Endodermal cell (in vitro differentiated cells): Measurements from ENCODE around the gene MAPK7. TPM values are rescaled to one million over a fixed set of nuclear protein-coding genes. Genes with fewer than 3 reads are reported as not detected.
A peak's percentile ranks its signal among the peaks of the same experiment; 100 is the strongest.

Source experiments
- DNase-seq: peaks from one replicate; pipeline ENCODE4 v3.0.0-alpha.2; 2017
- H3K27ac ChIP-seq: 2 replicates; pipeline ENCODE4 v1.5.1; 2013; ENCODE audit warnings: mild to moderate bottlenecking, low read depth, low read length, moderate library complexity
- H3K27me3 ChIP-seq: 2 replicates; pipeline ENCODE4 v1.6.1; 2013; ENCODE audit warnings: mild to moderate bottlenecking, low read length, moderate library complexity; ENCODE audit not compliant: insufficient read depth, control insufficient read depth, poor library complexity, severe bottlenecking
- H3K36me3 ChIP-seq: 2 replicates; pipeline ENCODE4 v1.7.0; 2013; ENCODE audit warnings: mild to moderate bottlenecking, low read length, moderate library complexity; ENCODE audit not compliant: control insufficient read depth, insufficient read depth
- H3K4me1 ChIP-seq: one replicate; pipeline ENCODE4 v1.7.0; 2013; ENCODE audit warnings: low read length; ENCODE audit not compliant: control insufficient read depth, insufficient read depth
- H3K4me3 ChIP-seq: 2 replicates; pipeline ENCODE4 v1.5.1; 2013; ENCODE audit warnings: mild to moderate bottlenecking, low read length, moderate library complexity
- H3K9ac ChIP-seq: 2 replicates; pipeline ENCODE4 v1.6.1; 2013; ENCODE audit warnings: mild to moderate bottlenecking, low read length, moderate library complexity; ENCODE audit not compliant: poor library complexity, severe bottlenecking; ENCODE audit errors: extremely low read depth
- H3K9me3 ChIP-seq: 2 replicates; pipeline ENCODE4 v1.6.1; 2013; ENCODE audit warnings: mild to moderate bottlenecking, low read length, moderate library complexity; ENCODE audit not compliant: control insufficient read depth
- H3K27ac Mint-ChIP-seq: 2 replicates; pipeline ENCODE4 v1.8.0; 2020; ENCODE audit warnings: mixed read lengths
- H3K27me3 Mint-ChIP-seq: 2 replicates; pipeline ENCODE4 v1.8.0; 2021; ENCODE audit warnings: mild to moderate bottlenecking, mixed read lengths; ENCODE audit not compliant: insufficient read depth
- H3K36me3 Mint-ChIP-seq: 2 replicates; pipeline ENCODE4 v1.8.0; 2020; ENCODE audit warnings: low read depth, mixed read lengths
- H3K4me1 Mint-ChIP-seq: 2 replicates; pipeline ENCODE4 v1.8.0; 2020; ENCODE audit warnings: mixed read lengths
- H3K4me3 Mint-ChIP-seq: 2 replicates; pipeline ENCODE4 v1.8.0; 2020; ENCODE audit warnings: mild to moderate bottlenecking, moderate library complexity, mixed read lengths
- H3K9me3 Mint-ChIP-seq: 2 replicates; pipeline ENCODE4 v1.8.0; 2020; ENCODE audit warnings: mild to moderate bottlenecking, mixed read lengths
- WGBS, 2 experiments: methylation state at CpG; one replicate each; pipeline versions ENCODE4 v1.1.5 to v1.1.7; 2013; ENCODE audit warnings: missing lambda C conversion rate in 2 of 2, mixed read lengths in 1 of 2; ENCODE audit not compliant: insufficient coverage in 1 of 2, insufficient read length in 1 of 2; 5-methylcytosine and 5-hydroxymethylcytosine counted together
- total RNA-seq, 2 donors: library from RNA; stranded (reverse); fragmentation: NEBNext Ultra II Directional in 1 of 2; extraction: Animal tissue kit (Norgen Biotek cat#: 25700) in 1 of 2; gene quantifications; 2 replicates in 1 of 2; 3 replicates in 1 of 2; pipeline ENCODE4 v1.2.1, GENCODE V29; 2021
- TF ChIP-seq, protein P1 (sequence below): fragments of 200-600 bp; sonication (generic); conservative IDR thresholded peaks from 2 replicates; pipeline ENCODE4 v1.5.0; 2021; ENCODE audit warnings: antibody characterized with exemption, mild to moderate bottlenecking

MAPK7 gene
- total RNA-seq, 2 donors from 2014 or later, result 33.3 to 53.4 TPM

DNA sequence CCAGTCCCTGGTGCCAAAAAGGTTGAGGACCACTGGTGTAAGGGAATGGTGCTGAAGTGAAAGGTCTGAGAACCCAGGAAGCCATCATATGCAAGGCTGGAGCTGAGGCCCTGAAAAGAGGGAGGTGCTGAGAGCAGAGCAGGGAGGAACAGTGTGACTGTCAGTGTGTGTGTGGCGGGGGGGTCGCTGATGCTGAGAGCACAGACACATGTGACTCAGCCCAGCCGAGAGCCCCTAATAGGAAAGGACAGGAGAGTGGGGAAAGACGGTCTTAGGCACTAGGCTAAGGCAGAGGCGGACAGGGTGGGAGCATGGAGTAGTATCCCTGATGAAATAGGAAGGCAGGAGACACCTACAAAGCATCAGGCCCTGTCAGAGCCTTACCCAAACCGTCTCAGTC, 17.0 kb upstream of the MAPK7 start:
- no peak overlapping the region for H3K27ac ChIP-seq
- Mint-ChIP-seq H3K27me3 (no peaks in the 10 kb centered on the region), H3K4me3 (peak overlapping the region; percentile 76), H3K27ac (no peak overlapping the region), H3K36me3 (peaks cover 20% of the 10 kb centered on the region), H3K9me3 (no peaks in the 10 kb centered on the region), H3K4me1 (peaks cover 21% of the 10 kb centered on the region)
- no peaks in the 10 kb centered on the region for H3K9me3 ChIP-seq
- no peak overlapping the region for H3K4me3 ChIP-seq
- H3K27me3 ChIP-seq, result no peaks in the 10 kb centered on the region
- no peak overlapping the region for H3K9ac ChIP-seq
- 75 to 94% methylated on average over 3 to 6 of the region's 6 CpGs for WGBS, 2 experiments
- peak; percentile 59 for DNase-seq
- TF ChIP-seq, protein P1, sequence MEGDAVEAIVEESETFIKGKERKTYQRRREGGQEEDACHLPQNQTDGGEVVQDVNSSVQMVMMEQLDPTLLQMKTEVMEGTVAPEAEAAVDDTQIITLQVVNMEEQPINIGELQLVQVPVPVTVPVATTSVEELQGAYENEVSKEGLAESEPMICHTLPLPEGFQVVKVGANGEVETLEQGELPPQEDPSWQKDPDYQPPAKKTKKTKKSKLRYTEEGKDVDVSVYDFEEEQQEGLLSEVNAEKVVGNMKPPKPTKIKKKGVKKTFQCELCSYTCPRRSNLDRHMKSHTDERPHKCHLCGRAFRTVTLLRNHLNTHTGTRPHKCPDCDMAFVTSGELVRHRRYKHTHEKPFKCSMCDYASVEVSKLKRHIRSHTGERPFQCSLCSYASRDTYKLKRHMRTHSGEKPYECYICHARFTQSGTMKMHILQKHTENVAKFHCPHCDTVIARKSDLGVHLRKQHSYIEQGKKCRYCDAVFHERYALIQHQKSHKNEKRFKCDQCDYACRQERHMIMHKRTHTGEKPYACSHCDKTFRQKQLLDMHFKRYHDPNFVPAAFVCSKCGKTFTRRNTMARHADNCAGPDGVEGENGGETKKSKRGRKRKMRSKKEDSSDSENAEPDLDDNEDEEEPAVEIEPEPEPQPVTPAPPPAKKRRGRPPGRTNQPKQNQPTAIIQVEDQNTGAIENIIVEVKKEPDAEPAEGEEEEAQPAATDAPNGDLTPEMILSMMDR, result no peak
- H3K36me3 ChIP-seq, result peaks cover 5% of the 10 kb centered on the region
- H3K4me1 ChIP-seq, result peaks cover 3% of the 10 kb centered on the region

DNA sequence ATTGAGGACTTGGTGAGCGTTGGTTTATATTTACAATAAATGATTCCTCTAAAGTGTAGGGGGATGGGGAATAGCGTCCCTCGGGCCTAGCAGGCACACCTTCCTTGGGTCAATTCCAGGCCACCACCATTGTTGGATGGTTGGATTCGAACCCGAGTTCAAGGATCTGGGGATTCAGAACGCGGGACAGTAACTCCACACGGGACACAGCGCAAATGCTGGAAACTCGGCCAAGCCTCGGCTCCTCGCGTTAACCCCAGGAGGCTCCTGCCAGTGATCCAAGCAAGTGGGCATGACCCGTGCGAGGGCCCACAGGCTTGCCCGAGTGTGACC, 16.4 kb upstream of the MAPK7 start:
- TF ChIP-seq, protein P1, result no peak
- H3K4me3 Mint-ChIP-seq, result peak overlapping the region; percentile 76
- no peaks in the 10 kb centered on the region for H3K9me3 Mint-ChIP-seq
- peaks cover 21% of the 10 kb centered on the region for H3K4me1 Mint-ChIP-seq
- peak overlapping the region; percentile 90 for H3K4me3 ChIP-seq
- no peak for DNase-seq
- WGBS, 2 experiments, result 29 to 31% methylated on average over 13 to 16 of the region's 16 CpGs
- H3K4me1 ChIP-seq, result peaks cover 3% of the 10 kb centered on the region
- no peaks in the 10 kb centered on the region for H3K27me3 ChIP-seq
- H3K36me3 Mint-ChIP-seq, result peaks cover 20% of the 10 kb centered on the region
- no peaks in the 10 kb centered on the region for H3K9me3 ChIP-seq
- H3K27ac ChIP-seq, result no peak overlapping the region
- peak overlapping the region; percentile 68 for H3K9ac ChIP-seq
- H3K27me3 Mint-ChIP-seq, result no peaks in the 10 kb centered on the region
- peaks cover 2% of the 10 kb centered on the region for H3K36me3 ChIP-seq
- no peak overlapping the region for H3K27ac Mint-ChIP-seq

DNA sequence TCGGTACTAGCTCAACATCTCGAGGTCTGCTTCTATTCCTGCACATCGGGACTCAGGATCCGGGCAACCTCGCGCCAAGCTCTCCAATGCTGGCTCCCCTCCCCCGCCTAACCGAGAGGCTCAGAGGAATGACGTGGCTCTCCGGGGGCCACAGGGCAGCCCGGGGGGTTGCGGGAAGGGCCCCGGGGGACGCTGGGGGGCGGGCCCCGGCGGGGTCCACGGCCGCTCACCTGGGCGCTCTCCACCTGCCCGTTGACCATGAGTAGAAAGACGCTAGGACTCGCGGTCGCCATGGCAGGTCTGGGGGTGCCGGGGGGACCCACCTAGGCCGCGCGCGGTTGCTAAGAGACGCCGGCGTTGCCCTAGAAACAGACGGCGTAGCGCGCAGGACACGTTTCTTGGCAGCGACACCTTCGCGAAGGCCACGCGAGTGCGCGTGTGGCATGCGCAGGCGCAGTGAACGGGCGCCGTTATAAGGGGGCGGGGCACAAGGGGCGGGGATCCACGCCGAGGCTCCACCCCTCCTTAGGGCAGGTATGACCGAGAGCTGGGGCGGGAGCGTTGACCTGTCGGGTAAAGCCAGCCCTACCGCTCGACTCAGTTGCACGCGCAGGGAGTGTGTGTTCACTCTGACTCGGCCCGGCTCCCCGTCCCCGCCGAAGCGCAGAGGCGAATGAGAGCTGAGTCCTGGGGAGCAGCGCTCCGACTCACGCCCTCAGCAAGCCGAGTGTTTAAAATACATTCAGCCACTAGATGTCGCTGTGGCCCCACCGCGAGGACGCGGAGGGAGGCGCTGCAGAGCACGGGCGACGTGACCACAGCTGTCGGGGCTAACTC, 15.8 kb upstream of the MAPK7 start, which contains the start of gene B9D1:
B9D1 (minus strand) TSS at position 447 of the 837 bp plus-strand sequence; CDS start at position 293, 154 bp downstream.
- Histone ChIP-seq H3K9me3 (no peaks in the 10 kb centered on the region), H3K27me3 (no peaks in the 10 kb centered on the region), H3K4me1 (peaks cover 3% of the 10 kb centered on the region), H3K27ac (peak within 1 kb of the TSS; percentile 52), H3K4me3 (peak within 1 kb of the TSS; percentile 90), H3K36me3 (no peaks in the 10 kb centered on the region), H3K9ac (peak within 1 kb of the TSS; percentile 68)
- Mint-ChIP-seq H3K4me1 (peaks cover 21% of the 10 kb centered on the region), H3K4me3 (peak within 1 kb of the TSS; percentile 76), H3K27me3 (no peaks in the 10 kb centered on the region), H3K27ac (peak within 1 kb of the TSS; percentile 93), H3K36me3 (peaks cover 16% of the 10 kb centered on the region), H3K9me3 (no peaks in the 10 kb centered on the region)
- TF ChIP-seq, protein P1, result peak; percentile 99
- WGBS, 2 experiments, result 0% methylated on average over 46 to 83 of the region's 83 CpGs
- peak; percentile 99 for DNase-seq
